GM23248 (cell line): ENCODE measurements around the gene PSMD12.

ENCODE experiments used
- EZH2 ChIP-seq: fragments of 200-600 bp; sonication (generic); IDR thresholded peaks from 2 replicates; pipeline ENCODE4 v1.6.1; 2018; ENCODE audit warnings: antibody characterized with exemption, mild to moderate bottlenecking; ENCODE audit not compliant: insufficient read depth, poor library complexity, severe bottlenecking
- EZH2phosphoT487 ChIP-seq: fragments of 200-600 bp; sonication (generic); IDR thresholded peaks from 2 replicates; pipeline ENCODE4 v1.6.1; 2018; ENCODE audit warnings: antibody characterized with exemption, moderate library complexity, mild to moderate bottlenecking, low read depth; ENCODE audit not compliant: insufficient read depth

DNA sequence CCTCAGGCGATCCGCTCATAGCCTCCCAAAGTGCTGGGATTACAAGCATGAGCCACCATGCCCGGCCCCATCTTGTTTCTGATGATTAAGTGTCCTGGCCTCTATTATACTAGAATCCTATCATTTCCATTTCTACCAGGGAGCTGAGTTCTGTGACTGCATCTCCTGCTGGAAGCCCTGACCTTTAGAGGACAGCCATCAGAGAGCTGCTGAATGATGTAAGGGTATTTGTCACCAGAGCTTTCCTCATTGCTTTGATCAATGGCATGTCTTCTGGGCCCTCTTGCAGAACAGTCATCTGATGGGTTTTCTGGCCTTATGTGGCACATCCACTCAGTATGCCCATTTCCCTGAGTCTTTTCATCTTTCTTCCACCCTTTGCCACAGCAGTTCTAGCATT lies 39.9 kb downstream of the PSMD12 start:
- TF ChIP-seq EZH2phosphoT487 (no peak), EZH2 (no peak)
